ENCODE measurements around the gene ABHD17B. TPM values are rescaled to one million over a fixed set of nuclear protein-coding genes. Genes with fewer than 3 reads are reported as not detected.

ABHD17B gene
- total and polyA plus RNA-seq, 10 of the 15 experiments (the other 5 are each of a cell fraction or from before 2014, with no cell fraction given): 3.5 to 21.4 (median 16.6) TPM

DNA sequence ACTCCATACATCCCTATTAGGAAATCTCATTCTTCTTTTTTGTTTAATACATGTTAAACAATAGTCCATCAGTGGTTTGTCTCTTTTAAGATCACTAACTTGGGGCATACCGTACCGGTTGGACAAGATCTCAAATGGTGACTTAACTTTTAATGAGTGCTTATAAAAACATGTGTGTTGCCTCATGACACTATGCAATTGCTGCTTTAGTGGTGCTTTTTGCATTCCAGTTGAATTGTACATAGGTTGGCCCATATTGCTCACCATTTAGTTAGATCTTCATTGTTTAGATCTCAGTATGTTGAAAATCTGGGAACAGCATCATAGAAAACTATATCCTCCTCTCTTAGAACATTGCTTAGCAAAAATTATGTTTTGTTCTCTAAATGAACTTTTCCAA lies 18.2 kb upstream of the ABHD17B start:
- Histone ChIP-seq H3K4me2 (ENCODE audit: control insufficient read depth, insufficient read depth) (no peak overlapping the region), H3K4me1 (ENCODE audit: control insufficient read depth, insufficient read depth, low read length) (no peaks in the 10 kb centered on the region), H3K79me2 (ENCODE audit: control insufficient read depth, insufficient read depth, low read length) (peaks cover 4% of the 10 kb centered on the region; the same call in 1 of the 2 replicates), H3K36me3 (ENCODE audit: control insufficient read depth in 2 of 2, insufficient read depth in 2 of 2, low read length in 1 of 2) (no peaks in the 10 kb centered on the region), H4K20me1 (ENCODE audit: control insufficient read depth, insufficient read depth) (no peaks in the 10 kb centered on the region), H3K9ac (ENCODE audit: control insufficient read depth, insufficient read depth, low read length) (no peak overlapping the region), H3K9me3 (replicated peaks; ENCODE audit: control insufficient read depth, insufficient read depth, low read length) (no peaks in the 10 kb centered on the region; the same call in 2 of the 3 replicates), H2AFZ (ENCODE audit: control insufficient read depth, low read depth, low read length) (no peak overlapping the region), H3K27me3 (replicated peaks in 1 of 2; ENCODE audit: control insufficient read depth in 2 of 2, insufficient read depth in 2 of 2, low read length in 1 of 2) (no peaks in the 10 kb centered on the region), H3K27ac (ENCODE audit: control insufficient read depth, insufficient read depth) (no peak overlapping the region), H3K4me3 (no peak overlapping the region)
- FAIRE-seq: no peak
- no TSS peak for BruUV-seq (replicated peaks)
- WGBS (ENCODE audit: insufficient coverage, insufficient replicate concordance, low lambda C conversion rate, missing lambda C conversion rate): 100% methylated on average over 2 of the region's 2 CpGs
- intact Hi-C loops (cut with micrococcal nuclease; ENCODE audit: unreplicated experiment) (no loop called here), in situ Hi-C loops (cut with MboI) (no loop called here)
- ChIA-PET POLR2A (no interaction called here), RAD21 (ENCODE audit: unreplicated experiment) (no interaction called here), SMC1A (ENCODE audit: uncharacterized antibody, unreplicated experiment) (interaction anchor here (9.9 kb wide), 1 partner anchor 14 kb away, joined by 77 read pairs; the partner anchor contains the start of genes ABHD17B and C9orf85), CTCF (interaction anchor here (1.5 kb wide), 1 partner anchor 123 kb away, joined by 3 read pairs; no protein-coding TSS in a partner anchor)
- ATAC-seq: no peak
- no peak for TF ChIP-seq CREB1 (IDR thresholded peaks at IDR 0.05; ENCODE audit: low read depth)
- no peak for TF ChIP-seq CEBPZ (IDR thresholded peaks at IDR 0.05; ENCODE audit: low read depth, low read length)
- TF ChIP-seq RCOR1 (conservative IDR thresholded peaks at IDR 0.05; ENCODE audit: low read depth, low read length): no peak
- TF ChIP-seq MYB (IDR thresholded peaks at IDR 0.05; ENCODE audit: borderline replicate concordance, low read depth, low read length): no peak
- TF ChIP-seq RUNX3 (IDR thresholded peaks at IDR 0.05; ENCODE audit: low read length): no peak
- no peak for TF ChIP-seq RFX5 (IDR thresholded peaks at IDR 0.05; ENCODE audit: low read depth, low read length)
- TF ChIP-seq NFXL1 (IDR thresholded peaks at IDR 0.05; ENCODE audit: borderline replicate concordance): no peak
- TF ChIP-seq CBX5 (IDR thresholded peaks at IDR 0.05; ENCODE audit: low read depth): no peak
- no peak for TF ChIP-seq PAX5 (IDR thresholded peaks at IDR 0.05; ENCODE audit: borderline replicate concordance, low read depth, low read length)
- TF ChIP-seq RBBP5 (conservative IDR thresholded peaks at IDR 0.05): no peak
- TF ChIP-seq KLF5 (IDR thresholded peaks at IDR 0.05; ENCODE audit: partially characterized antibody): no peak
- TF ChIP-seq SRF (IDR thresholded peaks at IDR 0.05; ENCODE audit: low read depth in 2 of 2, low read length in 2 of 2): no peak
- TF ChIP-seq BMI1 (IDR thresholded peaks at IDR 0.05; ENCODE audit: borderline replicate concordance): no peak
- no peak for TF ChIP-seq CUX1 (IDR thresholded peaks at IDR 0.05; ENCODE audit: insufficient replicate concordance, low read depth, low read length)
- no peak for TF ChIP-seq CREM (IDR thresholded peaks at IDR 0.05; ENCODE audit: low read depth)
- no peak for TF ChIP-seq ZNF384 (IDR thresholded peaks at IDR 0.05; ENCODE audit: borderline replicate concordance, low read depth, low read length)
- no peak for DNase-seq (ENCODE audit: low read depth, low spot score)
